CD4-positive, alpha-beta T cell treated with Interleukin-17A for 1 hour (primary cell): ENCODE measurements around the gene COQ7.

Source experiments
- DNase-seq: peaks from one replicate; pipeline ENCODE4 v3.0.0-alpha.2; 2020

The COQ7 gene

GRCh38 chr16:19086322-19087199 is 19.1 kb downstream of the COQ7 start:
- peak; percentile 75 for DNase-seq

DNA sequence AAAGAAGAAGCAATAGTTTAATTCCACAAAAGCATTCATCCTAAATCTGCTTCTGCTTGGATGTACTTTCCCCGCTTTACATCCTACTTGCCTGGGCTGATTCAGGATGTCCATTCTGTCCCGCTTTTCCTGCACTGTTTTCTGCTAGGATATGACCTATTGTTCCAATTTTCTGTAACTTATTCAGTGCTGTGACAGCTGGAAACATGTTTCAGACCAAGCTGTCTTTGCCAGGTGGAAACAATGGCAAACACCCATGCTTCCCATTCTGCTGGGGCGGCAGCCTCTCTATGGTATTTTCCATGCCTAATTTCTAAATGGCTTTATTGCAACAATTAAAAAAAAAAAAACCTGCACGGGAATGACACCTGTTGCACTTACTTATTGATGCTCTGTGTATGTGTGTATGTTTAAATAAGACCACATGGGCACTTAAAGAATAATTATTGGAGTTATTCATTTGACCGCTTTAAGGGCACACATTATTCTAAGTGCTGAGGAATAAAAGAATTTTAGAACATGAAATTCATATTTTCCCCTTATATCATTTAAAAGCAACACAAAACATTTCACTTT is 21.0 kb downstream of the COQ7 start:
- no peak for DNase-seq

GRCh38 chr16:19089410-19089955 is 22.1 kb downstream of the COQ7 start:
- DNase-seq: no peak

DNA sequence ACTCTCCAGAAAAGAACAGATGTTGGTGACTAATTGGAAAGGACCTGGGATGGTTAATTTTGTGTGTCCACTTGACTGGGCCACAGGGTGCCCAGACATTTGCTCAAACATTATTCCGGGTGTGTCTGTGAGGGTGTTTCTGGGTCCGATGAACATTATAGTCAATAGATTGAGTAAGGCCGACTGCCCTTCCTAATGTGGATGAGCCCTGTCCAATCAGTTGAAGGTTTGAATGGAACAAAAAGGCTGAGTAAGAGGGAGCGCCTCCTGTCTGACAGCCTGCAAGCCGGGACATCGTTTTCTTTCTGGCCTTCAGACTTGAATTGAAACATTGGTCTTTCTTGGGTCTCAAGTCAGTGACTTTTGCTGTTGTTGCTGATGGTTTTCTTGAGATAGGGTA is 23.5 kb downstream of the COQ7 start:
- no peak for DNase-seq

GRCh38 chr16:19092653-19093410 is 25.4 kb downstream of the COQ7 start:
- DNase-seq: no peak

DNA sequence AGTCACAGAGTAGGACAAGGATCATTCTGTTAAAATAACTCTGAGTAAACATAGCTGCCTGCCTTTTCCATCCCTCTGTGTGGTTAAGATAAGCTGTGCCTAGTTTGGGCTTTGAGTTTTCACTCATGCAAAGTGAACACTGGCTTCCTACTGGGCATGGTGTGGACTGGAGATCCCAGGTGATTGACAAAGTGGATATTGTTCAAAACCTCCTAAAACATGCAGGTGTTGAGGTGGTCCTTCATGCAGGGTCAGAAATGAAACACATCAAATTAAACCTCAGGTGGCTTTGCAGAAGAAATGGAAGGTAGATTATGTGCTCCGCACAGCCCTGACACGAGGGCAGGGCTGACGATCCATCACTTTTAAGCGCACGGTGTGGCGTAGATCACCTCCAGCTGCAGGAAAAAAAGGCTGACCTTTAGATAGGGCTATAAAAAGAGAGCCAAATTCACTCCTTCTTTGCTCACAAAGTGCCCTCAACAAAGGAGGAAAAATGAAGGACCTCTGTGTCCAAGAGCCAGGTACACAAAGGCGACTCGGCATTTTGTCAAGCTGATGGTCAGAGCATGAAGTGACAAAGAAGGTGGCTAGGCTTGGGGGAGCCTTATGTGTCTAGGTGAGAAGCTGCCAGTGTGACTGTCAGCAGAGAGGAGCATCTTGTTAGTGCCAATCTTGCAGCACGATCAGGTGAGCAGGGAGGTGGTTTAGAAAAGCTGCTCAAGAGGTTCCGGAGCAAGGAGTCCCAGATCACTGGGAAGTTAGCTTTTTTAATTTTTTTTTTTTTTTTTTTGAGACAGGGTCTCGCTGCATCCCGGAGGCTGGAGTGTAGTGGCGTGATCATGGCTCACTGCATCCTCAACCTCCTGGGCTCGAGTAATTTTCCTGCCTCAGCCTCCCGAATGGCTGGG is 26.5 kb downstream of the COQ7 start:
- no peak for DNase-seq

- DNase-seq: peak; percentile 16
These were observed 27.3 kb downstream of the COQ7 start for GRCh38 chr16:19094542-19095365.

DNA sequence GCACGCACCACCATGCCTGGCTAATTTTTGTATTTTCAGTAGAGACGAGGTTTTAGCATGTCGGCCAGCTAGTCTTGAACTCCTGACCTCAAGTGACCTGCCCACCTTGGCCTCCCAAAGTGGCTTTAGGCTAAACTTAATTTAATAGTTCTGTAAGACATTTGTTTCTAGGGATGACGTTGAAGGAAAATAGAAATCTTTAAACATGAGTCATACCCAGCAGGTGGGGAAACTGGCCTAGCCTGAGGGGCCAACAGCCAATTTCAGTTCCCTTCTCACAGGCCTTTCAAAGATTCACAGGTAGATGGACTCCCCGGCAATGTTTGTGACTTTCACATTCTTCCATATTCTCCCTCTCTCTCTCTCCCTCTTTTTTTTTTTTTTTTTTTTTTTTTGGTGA is 28.2 kb downstream of the COQ7 start:
- no peak for DNase-seq

DNA sequence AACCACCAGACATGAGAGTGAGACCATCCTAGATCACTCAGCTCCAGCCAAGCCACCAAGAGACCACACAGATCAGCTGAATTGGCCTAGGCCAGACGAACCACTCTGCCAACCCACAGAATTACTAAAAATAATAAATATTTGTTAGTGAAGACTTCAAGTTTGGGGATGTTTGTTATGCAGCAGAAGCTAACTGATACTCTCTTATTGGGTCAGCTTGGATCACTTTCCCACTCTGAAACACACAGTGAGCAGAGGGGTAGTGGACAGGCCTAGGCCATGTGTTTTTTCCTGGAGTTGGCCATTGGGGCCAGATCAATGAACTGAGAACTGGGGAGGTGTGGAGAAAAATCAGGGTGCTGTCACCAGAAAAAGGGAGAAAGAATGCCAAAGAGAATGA is 30.8 kb downstream of the COQ7 start:
- DNase-seq: no peak

DNA sequence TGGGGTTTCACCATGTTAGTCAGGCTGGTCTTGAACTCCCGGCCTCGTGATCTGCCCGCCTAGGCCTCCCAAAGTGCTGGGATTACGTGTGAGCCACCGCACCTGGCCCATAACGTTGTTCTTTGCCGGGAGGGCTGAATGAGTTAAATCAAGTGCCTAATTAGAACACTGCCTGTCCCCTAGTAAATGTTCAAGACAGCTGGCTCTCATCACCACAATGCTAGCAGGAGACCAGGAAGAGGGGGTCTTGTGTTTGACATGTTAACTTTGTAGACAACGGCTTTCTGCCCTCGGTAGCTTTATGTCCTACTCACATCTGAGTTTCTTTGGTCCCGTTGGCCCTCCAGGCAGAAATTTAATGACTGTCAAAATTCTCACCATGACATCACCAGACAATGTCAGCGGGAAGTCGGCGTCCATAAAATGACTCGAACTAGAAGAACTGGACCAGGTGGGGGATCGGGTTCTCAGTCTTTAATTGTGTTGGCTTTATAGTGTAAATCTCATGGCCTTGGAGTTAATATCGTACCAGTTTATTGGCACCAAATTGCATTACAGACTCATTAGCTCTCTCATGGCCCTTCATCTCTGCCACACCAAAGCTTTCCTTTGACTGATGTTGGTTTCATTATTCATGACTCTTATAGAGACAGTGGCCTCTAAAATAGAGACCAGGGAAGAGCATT is 34.9 kb downstream of the COQ7 start:
- no peak for DNase-seq

DNA sequence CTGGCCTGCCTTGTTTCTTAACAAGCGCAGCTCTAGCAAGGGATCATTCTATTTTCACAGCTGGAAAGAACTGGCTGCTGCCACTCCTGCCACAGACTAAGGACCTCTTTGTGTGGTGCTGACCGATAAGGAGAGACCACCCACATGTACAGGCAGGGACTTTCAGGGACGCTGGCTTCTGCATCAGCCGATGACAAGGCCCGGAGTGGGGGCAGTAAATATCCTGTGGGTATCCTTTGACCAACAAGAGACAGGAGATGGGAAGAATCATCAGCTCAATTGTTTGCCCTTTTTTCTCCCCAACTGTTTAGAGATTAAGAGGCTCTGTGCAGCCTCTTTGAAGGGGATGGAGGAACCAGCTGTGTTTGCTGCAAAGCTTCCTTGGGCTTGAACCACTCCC is 37.2 kb downstream of the COQ7 start:
- DNase-seq: no peak

DNA sequence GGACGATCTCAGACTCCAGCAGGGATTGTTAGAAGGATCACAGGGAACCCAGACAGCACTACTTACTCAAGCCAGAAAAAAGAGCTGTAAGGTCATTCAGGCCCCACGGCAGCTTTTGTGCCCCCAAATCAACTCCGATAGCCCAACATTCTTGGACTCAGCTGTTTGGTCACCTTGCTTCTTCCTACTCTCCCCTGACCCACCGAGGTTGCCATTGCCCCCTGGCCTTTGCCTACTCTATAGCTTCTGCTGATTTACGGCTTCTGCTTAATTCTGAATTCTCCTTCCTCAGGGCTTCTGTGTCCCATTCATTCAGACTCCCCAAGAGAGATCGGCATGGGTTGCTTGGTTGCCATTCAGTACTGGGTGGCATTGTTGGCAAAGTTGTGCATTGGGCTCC is 37.7 kb downstream of the COQ7 start:
- DNase-seq: no peak

- DNase-seq: no peak
These were observed 38.6 kb downstream of the COQ7 start for GRCh38 chr16:19105891-19106624.

DNA sequence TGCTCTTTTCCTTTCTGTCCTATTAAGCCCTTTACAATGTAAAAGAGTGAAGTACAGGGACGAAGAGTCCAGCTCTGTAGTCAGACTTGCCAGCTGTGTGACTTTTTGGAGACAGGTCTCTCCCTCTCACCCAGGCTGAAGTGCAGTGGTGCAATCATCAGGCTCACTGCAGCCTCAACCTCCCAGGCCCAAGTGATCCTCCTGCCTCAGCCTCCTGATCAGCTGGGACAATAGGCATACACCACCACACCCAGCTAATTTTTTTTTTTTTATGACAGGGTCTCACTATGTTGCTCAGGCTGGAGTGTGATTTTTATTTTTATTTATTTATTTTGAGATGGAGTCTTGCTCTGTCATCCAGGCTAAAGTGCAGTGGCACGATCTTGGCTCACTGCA is 39.2 kb downstream of the COQ7 start:
- no peak for DNase-seq

GRCh38 chr16:19108409-19109287 is 41.2 kb downstream of the COQ7 start:
- DNase-seq: no peak

- no peak for DNase-seq
These were observed 41.9 kb downstream of the COQ7 start for GRCh38 chr16:19109288-19109664.

- no peak for DNase-seq
These were observed 43.3 kb downstream of the COQ7 start for GRCh38 chr16:19110537-19111360.

DNA sequence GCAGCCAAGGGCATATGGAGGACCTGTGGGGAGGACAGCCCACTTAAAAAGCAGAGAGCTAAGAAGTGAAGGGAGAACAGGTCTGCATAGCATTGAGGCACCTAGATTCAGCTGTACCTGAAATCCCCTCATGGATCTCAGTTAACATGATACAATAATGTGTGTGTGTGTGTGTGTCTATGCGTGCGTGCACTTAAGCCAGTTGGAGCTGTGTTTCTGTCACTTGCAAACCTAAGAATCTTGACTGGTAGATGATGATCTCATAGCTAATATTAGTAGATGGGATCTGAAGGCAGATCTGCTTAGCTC is 44.6 kb downstream of the COQ7 start:
- DNase-seq: no peak
